NT2/D1 (cell line): ENCODE measurements around the gene CHD5.

Source experiments
- YY1 ChIP-seq: IDR thresholded peaks from 2 replicates; pipeline ENCODE4 v1.6.1; 2011; ENCODE audit not compliant: insufficient read length, insufficient read depth
- ZNF274 ChIP-seq: IDR thresholded peaks from 2 replicates; pipeline ENCODE4 v1.6.1; 2011; ENCODE audit warnings: mild to moderate bottlenecking, low read depth, low read length

- TF ChIP-seq ZNF274 = no peak
- no peak for TF ChIP-seq YY1
Observed at GRCh38 chr1:6207921-6208320, 27.8 kb upstream of the CHD5 start.
